ENCODE data around the gene PRDM5. TPM values are rescaled to one million over a fixed set of nuclear protein-coding genes. Genes with fewer than 3 reads are reported as not detected.

PRDM5 gene
- total and polyA plus RNA-seq, 9 of the 15 experiments (the other 6 are each of a cell fraction or from before 2014, with no cell fraction given): not detected

DNA sequence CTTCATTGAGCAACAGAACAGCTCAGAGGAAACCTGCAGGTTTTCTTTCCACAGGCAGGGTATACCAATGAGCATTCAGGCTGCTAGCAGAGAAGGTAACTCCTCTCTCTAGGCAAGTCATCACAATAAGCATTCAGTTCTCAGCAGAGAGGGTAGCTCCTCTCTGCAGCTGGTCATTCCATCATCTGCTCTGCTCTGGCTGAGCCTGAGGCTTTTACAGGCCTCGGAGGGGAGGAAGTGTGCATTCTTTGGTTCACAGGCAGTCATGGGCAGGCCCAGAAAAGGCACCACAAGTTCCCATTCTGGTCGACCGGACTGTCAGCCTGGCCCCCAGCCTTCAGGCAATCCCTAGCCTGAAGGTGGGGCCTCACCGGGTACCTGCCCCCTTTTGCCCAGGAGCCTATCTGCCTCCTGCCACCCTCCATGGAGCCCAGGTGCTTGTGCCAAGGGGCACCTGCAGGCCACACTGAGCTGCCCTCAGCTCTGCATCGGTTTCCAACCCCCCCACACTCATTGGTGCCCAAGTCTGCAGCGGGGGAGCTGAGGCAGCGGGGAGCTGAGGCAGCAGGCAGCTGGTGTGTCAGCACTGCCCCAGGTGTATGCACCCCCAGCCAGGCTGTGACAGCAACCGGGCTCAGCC, 83.1 kb downstream of the PRDM5 start (continued):
- TF ChIP-seq, protein P1, sequence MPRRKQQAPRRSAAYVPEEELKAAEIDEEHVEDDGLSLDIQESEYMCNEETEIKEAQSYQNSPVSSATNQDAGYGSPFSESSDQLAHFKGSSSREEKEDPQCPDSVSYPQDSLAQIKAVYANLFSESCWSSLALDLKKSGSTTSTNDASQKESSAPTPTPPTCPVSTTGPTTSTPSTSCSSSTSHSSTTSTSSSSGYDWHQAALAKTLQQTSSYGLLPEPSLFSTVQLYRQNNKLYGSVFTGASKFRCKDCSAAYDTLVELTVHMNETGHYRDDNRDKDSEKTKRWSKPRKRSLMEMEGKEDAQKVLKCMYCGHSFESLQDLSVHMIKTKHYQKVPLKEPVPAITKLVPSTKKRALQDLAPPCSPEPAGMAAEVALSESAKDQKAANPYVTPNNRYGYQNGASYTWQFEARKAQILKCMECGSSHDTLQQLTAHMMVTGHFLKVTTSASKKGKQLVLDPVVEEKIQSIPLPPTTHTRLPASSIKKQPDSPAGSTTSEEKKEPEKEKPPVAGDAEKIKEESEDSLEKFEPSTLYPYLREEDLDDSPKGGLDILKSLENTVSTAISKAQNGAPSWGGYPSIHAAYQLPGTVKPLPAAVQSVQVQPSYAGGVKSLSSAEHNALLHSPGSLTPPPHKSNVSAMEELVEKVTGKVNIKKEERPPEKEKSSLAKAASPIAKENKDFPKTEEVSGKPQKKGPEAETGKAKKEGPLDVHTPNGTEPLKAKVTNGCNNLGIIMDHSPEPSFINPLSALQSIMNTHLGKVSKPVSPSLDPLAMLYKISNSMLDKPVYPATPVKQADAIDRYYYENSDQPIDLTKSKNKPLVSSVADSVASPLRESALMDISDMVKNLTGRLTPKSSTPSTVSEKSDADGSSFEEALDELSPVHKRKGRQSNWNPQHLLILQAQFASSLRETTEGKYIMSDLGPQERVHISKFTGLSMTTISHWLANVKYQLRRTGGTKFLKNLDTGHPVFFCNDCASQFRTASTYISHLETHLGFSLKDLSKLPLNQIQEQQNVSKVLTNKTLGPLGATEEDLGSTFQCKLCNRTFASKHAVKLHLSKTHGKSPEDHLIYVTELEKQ (CRISPR knock-in tag; IDR thresholded peaks at IDR 0.05): no peak
- TF ChIP-seq FIP1L1 (IDR thresholded peaks at IDR 0.05; ENCODE audit: low read depth, low read length, poor library complexity, severe bottlenecking) (no peak), ZSCAN29 (IDR thresholded peaks at IDR 0.05) (no peak)
- TF ChIP-seq, protein P2, sequence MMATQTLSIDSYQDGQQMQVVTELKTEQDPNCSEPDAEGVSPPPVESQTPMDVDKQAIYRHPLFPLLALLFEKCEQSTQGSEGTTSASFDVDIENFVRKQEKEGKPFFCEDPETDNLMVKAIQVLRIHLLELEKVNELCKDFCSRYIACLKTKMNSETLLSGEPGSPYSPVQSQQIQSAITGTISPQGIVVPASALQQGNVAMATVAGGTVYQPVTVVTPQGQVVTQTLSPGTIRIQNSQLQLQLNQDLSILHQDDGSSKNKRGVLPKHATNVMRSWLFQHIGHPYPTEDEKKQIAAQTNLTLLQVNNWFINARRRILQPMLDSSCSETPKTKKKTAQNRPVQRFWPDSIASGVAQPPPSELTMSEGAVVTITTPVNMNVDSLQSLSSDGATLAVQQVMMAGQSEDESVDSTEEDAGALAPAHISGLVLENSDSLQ (IDR thresholded peaks at IDR 0.05): no peak

DNA sequence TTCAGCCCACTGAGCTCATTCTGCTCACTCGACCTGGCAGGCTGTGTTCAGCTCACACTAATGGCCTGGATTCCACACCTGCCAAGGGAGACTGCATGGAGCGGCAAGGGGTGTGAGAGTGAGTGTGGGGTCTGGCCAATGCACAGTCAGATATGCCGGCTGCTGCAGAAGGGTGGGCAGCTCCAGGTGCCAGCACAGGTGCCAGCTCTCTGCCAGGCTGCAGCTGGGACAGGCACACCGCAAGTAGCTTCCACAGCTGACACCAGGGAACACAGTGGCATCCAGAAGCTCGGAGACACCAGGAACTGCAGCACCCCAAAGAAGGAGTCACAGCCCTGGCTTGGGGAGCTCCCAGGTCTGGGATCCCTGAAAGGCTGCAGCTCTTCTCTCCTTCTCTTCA, 83.7 kb downstream of the PRDM5 start:
- no peaks in the 10 kb centered on the region for H3K36me3 ChIP-seq (ENCODE audit: control insufficient read depth, insufficient read depth, low read length)
- no peak for TF ChIP-seq DIDO1 (tag; IDR thresholded peaks at IDR 0.05; ENCODE audit: low read depth)
- no peak for TF ChIP-seq SOX6 (IDR thresholded peaks at IDR 0.05)
- no peak for TF ChIP-seq CBFA2T3 (IDR thresholded peaks at IDR 0.05)
- no peak for TF ChIP-seq DMBX1 (CRISPR knock-in tag; IDR thresholded peaks at IDR 0.05; ENCODE audit: borderline replicate concordance)
- TF ChIP-seq, protein P3, sequence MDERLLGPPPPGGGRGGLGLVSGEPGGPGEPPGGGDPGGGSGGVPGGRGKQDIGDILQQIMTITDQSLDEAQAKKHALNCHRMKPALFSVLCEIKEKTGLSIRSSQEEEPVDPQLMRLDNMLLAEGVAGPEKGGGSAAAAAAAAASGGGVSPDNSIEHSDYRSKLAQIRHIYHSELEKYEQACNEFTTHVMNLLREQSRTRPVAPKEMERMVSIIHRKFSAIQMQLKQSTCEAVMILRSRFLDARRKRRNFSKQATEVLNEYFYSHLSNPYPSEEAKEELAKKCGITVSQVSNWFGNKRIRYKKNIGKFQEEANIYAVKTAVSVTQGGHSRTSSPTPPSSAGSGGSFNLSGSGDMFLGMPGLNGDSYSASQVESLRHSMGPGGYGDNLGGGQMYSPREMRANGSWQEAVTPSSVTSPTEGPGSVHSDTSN (CRISPR knock-in tag; IDR thresholded peaks at IDR 0.05; ENCODE audit: low read depth): no peak
- TF ChIP-seq, protein P3 (tag; conservative IDR thresholded peaks at IDR 0.05; ENCODE audit: low read depth): no peak
- TF ChIP-seq ZBTB1 (CRISPR knock-in tag; IDR thresholded peaks at IDR 0.05; ENCODE audit: borderline replicate concordance, low read depth): no peak
- TF ChIP-seq TAF7 (tag; IDR thresholded peaks at IDR 0.05): no peak
- no peak for TF ChIP-seq MIER1 (IDR thresholded peaks at IDR 0.05; ENCODE audit: low read depth)
- TF ChIP-seq KDM5B (IDR thresholded peaks at IDR 0.05; ENCODE audit: insufficient replicate concordance, low read depth, low read length): no peak
- TF ChIP-seq KLF13 (tag; IDR thresholded peaks at IDR 0.05; ENCODE audit: borderline replicate concordance, low read depth): no peak

More for the DNA sequence above, 83.7 kb downstream of the PRDM5 start:
- no TSS peak for BruUV-seq (replicated peaks)
- ChIA-PET CTCF (ENCODE audit: low intra/inter-chr PET ratio) (no interaction called here), POLR2A (no interaction called here)
- DNase-seq (ENCODE audit: extremely low read depth in 1 of 4, low spot score in 3 of 4) (no peak), ATAC-seq (no peak), FAIRE-seq (no peak)
- H3K4me1 ChIP-seq (replicated peaks in 1 of 2; ENCODE audit: control insufficient read depth in 2 of 2, insufficient read depth in 2 of 2, low read length in 2 of 2): no peaks in the 10 kb centered on the region
- H3K79me2 ChIP-seq (ENCODE audit: control insufficient read depth, insufficient read depth, low read length): no peaks in the 10 kb centered on the region
- 4% methylated on average over 3 of the region's 5 CpGs for WGBS (ENCODE audit: insufficient coverage, low coverage, missing lambda C conversion rate)
- no peak overlapping the region for H2AFZ ChIP-seq (ENCODE audit: low read depth, low read length)
- H4K20me1 ChIP-seq (replicated peaks; ENCODE audit: control insufficient read depth, insufficient read depth, low read length): no peaks in the 10 kb centered on the region
- no peak overlapping the region for H3K27ac ChIP-seq (ENCODE audit: extremely low read depth, low read depth, low read length)
- H3K4me2 ChIP-seq (ENCODE audit: insufficient read depth, low read length): no peak overlapping the region
- H3K9me3 ChIP-seq (replicated peaks; ENCODE audit: control insufficient read depth, insufficient read depth, low read depth, low read length): no peaks in the 10 kb centered on the region
- no peaks in the 10 kb centered on the region for H3K27me3 ChIP-seq (ENCODE audit: control insufficient read depth in 2 of 2, insufficient read depth in 2 of 2, low read length in 2 of 2)
- H3K4me3 ChIP-seq: no peak overlapping the region
- H3K9me1 ChIP-seq (ENCODE audit: control insufficient read depth, insufficient read depth, low read length): no peaks in the 10 kb centered on the region
- in situ Hi-C loops (cut with MboI) (no loop called here), intact Hi-C loops (cut with micrococcal nuclease) (no loop called here)
- no peak overlapping the region for H3K9ac ChIP-seq (ENCODE audit: insufficient read depth in 1 of 2, low read depth in 2 of 2, low read length in 2 of 2)
